ENCODE measurements around the gene SSC5D. TPM values are rescaled to one million over a fixed set of nuclear protein-coding genes. Genes with fewer than 3 reads are reported as not detected.

Gene SSC5D
- total and polyA plus RNA-seq, 2 donors: 0.80 to 1.8 TPM

Other genes starting within 250 kb of the SSC5D start
- 36.0 TPM for gene PPP6R1, start 229.4 kb upstream of the SSC5D start, total RNA-seq
- gene PPP6R1, start 229.4 kb upstream of the SSC5D start, polyA plus RNA-seq: 48.5 TPM
- 16.4 TPM for gene HSPBP1, start 208.3 kb upstream of the SSC5D start, total RNA-seq
- gene HSPBP1, start 208.3 kb upstream of the SSC5D start, polyA plus RNA-seq: 21.8 TPM
- gene BRSK1, start 204.4 kb upstream of the SSC5D start, total RNA-seq: 3.1 TPM
- 2.9 TPM for gene BRSK1, start 204.4 kb upstream of the SSC5D start, polyA plus RNA-seq
- gene TMEM150B, start 163.1 kb upstream of the SSC5D start, total RNA-seq: 0.76 TPM
- gene TMEM150B, start 163.1 kb upstream of the SSC5D start, polyA plus RNA-seq: 2.0 TPM
- 7.7 TPM for gene KMT5C, start 148.6 kb upstream of the SSC5D start, total RNA-seq
- 23.5 TPM for gene KMT5C, start 148.6 kb upstream of the SSC5D start, polyA plus RNA-seq
- gene COX6B2, start 133.7 kb upstream of the SSC5D start, total RNA-seq: 2.6 TPM
- 40.4 TPM for gene COX6B2, start 133.7 kb upstream of the SSC5D start, polyA plus RNA-seq
- gene GARIN5B, start 125.2 kb upstream of the SSC5D start, total RNA-seq: not detected
- gene GARIN5B, start 125.2 kb upstream of the SSC5D start, polyA plus RNA-seq: 0.05 TPM
- gene IL11, start 118.0 kb upstream of the SSC5D start, total RNA-seq: 0.38 TPM
- 1.5 TPM for gene IL11, start 118.0 kb upstream of the SSC5D start, polyA plus RNA-seq
- 0.14 TPM for gene TMEM190, start 111.6 kb upstream of the SSC5D start, total RNA-seq
- gene TMEM190, start 111.6 kb upstream of the SSC5D start, polyA plus RNA-seq: 3.4 TPM
- gene TMEM238, start 104.1 kb upstream of the SSC5D start, total RNA-seq: 2.5 TPM
- 0.23 TPM for gene TMEM238, start 104.1 kb upstream of the SSC5D start, polyA plus RNA-seq
- 667 TPM for gene RPL28, start 102.5 kb upstream of the SSC5D start, total RNA-seq
- 2,578 TPM for gene RPL28, start 102.5 kb upstream of the SSC5D start, polyA plus RNA-seq
- gene UBE2S, start 80.6 kb upstream of the SSC5D start, total RNA-seq: 120 TPM
- 14.6 TPM for gene UBE2S, start 80.6 kb upstream of the SSC5D start, polyA plus RNA-seq
- gene SHISA7, start 45.1 kb upstream of the SSC5D start, total RNA-seq: 0.05 TPM
- 0.11 TPM for gene SHISA7, start 45.1 kb upstream of the SSC5D start, polyA plus RNA-seq
- gene ISOC2, start 26.8 kb upstream of the SSC5D start, total RNA-seq: 26.4 TPM
- gene ISOC2, start 26.8 kb upstream of the SSC5D start, polyA plus RNA-seq: 24.8 TPM
- gene C19orf85, start 23.7 kb upstream of the SSC5D start, total RNA-seq: not detected
- not detected for gene C19orf85, start 23.7 kb upstream of the SSC5D start, polyA plus RNA-seq
- 1.1 TPM for gene ZNF628, start 11.8 kb upstream of the SSC5D start, total RNA-seq
- 4.8 TPM for gene ZNF628, start 11.8 kb upstream of the SSC5D start, polyA plus RNA-seq
- 116 TPM for gene NAT14, start 3.2 kb upstream of the SSC5D start, total RNA-seq
- gene NAT14, start 3.2 kb upstream of the SSC5D start, polyA plus RNA-seq: 58.2 TPM
- gene SBK2, start 48.7 kb downstream of the SSC5D start, total RNA-seq: not detected
- not detected for gene SBK2, start 48.7 kb downstream of the SSC5D start, polyA plus RNA-seq
- gene SBK3, start 57.1 kb downstream of the SSC5D start, total RNA-seq: not detected
- gene SBK3, start 57.1 kb downstream of the SSC5D start, polyA plus RNA-seq: 0.11 TPM
- 2.3 TPM for gene ZNF579, start 92.4 kb downstream of the SSC5D start, total RNA-seq
- gene ZNF579, start 92.4 kb downstream of the SSC5D start, polyA plus RNA-seq: 5.5 TPM
- gene FIZ1, start 111.1 kb downstream of the SSC5D start, total RNA-seq: 4.6 TPM
- gene FIZ1, start 111.1 kb downstream of the SSC5D start, polyA plus RNA-seq: 11.9 TPM
- 13.3 TPM for gene ZNF524, start 111.9 kb downstream of the SSC5D start, total RNA-seq
- 25.0 TPM for gene ZNF524, start 111.9 kb downstream of the SSC5D start, polyA plus RNA-seq
- gene ZNF865, start 117.2 kb downstream of the SSC5D start, total RNA-seq: 0.85 TPM
- 7.2 TPM for gene ZNF865, start 117.2 kb downstream of the SSC5D start, polyA plus RNA-seq
- 2.7 TPM for gene ZNF784, start 136.1 kb downstream of the SSC5D start, total RNA-seq
- gene ZNF784, start 136.1 kb downstream of the SSC5D start, polyA plus RNA-seq: 5.4 TPM
- 6.4 TPM for gene ZNF580, start 152.6 kb downstream of the SSC5D start, total RNA-seq
- 32.9 TPM for gene ZNF580, start 152.6 kb downstream of the SSC5D start, polyA plus RNA-seq
- 19.0 TPM for gene ZNF581, start 155.2 kb downstream of the SSC5D start, total RNA-seq
- 22.9 TPM for gene ZNF581, start 155.2 kb downstream of the SSC5D start, polyA plus RNA-seq
- 6.2 TPM for gene CCDC106, start 159.8 kb downstream of the SSC5D start, total RNA-seq
- 17.2 TPM for gene CCDC106, start 159.8 kb downstream of the SSC5D start, polyA plus RNA-seq
- 137 TPM for gene U2AF2, start 166.6 kb downstream of the SSC5D start, total RNA-seq
- 123 TPM for gene U2AF2, start 166.6 kb downstream of the SSC5D start, polyA plus RNA-seq
- gene EPN1, start 186.8 kb downstream of the SSC5D start, total RNA-seq: 9.9 TPM
- gene EPN1, start 186.8 kb downstream of the SSC5D start, polyA plus RNA-seq: 34.6 TPM
- not detected for gene NLRP9, start 250.0 kb downstream of the SSC5D start, total RNA-seq
- 0.02 TPM for gene NLRP9, start 250.0 kb downstream of the SSC5D start, polyA plus RNA-seq

All from thymus (tissue), 2 donors.